Thyroid gland (tissue), 4 donors: ENCODE data around the gene MAP4K5.

Experiments used
- CTCF ChIP-seq, 6 experiments: fragments of 200-600 bp in 3 of 6; fragments of 450-650 bp in 3 of 6; sonication (generic) in 3 of 6; IDR thresholded peaks; one replicate each; pipeline ENCODE4 v1.5.1; 2016 to 2019; ENCODE audit warnings: antibody characterized with exemption in 6 of 6, mild to moderate bottlenecking in 2 of 6, inconsistent platforms in 1 of 6, moderate library complexity in 1 of 6
- POLR2A ChIP-seq, 2 donors: fragments of 450-650 bp; IDR thresholded peaks; one replicate each; pipeline ENCODE4 v1.6.1; 2017; ENCODE audit warnings: antibody characterized with exemption in 2 of 2, mild to moderate bottlenecking in 2 of 2, moderate library complexity in 1 of 2

- TF ChIP-seq CTCF (IDR thresholded peaks at IDR 0.05) (no peak), POLR2A (IDR thresholded peaks at IDR 0.05) (no peak)
Measured at GRCh38 chr14:50407111-50407812, 125.1 kb downstream of the MAP4K5 start.
